Lower leg skin (tissue), 3 donors: ENCODE data around the gene AK1.

Source experiments
- POLR2A ChIP-seq, 2 donors: fragments of 450-650 bp; IDR thresholded peaks; one replicate each; pipeline ENCODE4 v1.6.1; 2016 to 2017; ENCODE audit warnings: antibody characterized with exemption in 2 of 2, mild to moderate bottlenecking in 1 of 2, moderate library complexity in 1 of 2
- TF ChIP-seq, protein P1 (sequence below), 3 donors: fragments of 450-650 bp; IDR thresholded peaks; one replicate each; pipeline ENCODE4 v1.5.1; 2016; ENCODE audit warnings: antibody characterized with exemption in 3 of 3, mild to moderate bottlenecking in 3 of 3, moderate library complexity in 2 of 3

DNA sequence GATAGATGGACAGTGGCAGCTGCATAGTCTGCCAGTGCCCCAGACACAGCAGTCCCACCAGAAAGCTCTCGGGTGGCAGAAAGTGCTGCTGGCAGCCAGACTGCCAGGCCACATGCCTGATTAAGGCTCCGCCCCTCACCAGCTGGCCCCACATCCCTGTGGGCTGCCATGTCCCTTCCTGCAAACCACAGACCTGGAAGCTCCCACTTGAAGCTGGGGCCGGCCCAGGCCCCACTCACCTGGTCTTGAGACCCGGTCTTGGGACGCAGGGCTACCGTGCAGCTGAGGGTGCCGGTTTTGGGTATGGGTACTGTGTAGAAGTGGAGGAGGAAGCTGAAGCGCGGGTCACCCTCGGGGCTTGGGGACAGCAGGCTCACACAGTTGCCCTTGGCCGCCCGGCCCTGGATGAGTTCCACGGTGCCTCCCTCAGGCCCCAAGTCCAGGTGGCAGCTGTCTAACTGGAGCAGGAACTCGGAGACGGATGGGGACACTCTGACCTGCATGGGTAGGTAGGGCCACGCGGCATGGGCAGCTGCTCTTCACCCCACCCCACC lies 59.5 kb downstream of the AK1 start:
- TF ChIP-seq, protein P1, sequence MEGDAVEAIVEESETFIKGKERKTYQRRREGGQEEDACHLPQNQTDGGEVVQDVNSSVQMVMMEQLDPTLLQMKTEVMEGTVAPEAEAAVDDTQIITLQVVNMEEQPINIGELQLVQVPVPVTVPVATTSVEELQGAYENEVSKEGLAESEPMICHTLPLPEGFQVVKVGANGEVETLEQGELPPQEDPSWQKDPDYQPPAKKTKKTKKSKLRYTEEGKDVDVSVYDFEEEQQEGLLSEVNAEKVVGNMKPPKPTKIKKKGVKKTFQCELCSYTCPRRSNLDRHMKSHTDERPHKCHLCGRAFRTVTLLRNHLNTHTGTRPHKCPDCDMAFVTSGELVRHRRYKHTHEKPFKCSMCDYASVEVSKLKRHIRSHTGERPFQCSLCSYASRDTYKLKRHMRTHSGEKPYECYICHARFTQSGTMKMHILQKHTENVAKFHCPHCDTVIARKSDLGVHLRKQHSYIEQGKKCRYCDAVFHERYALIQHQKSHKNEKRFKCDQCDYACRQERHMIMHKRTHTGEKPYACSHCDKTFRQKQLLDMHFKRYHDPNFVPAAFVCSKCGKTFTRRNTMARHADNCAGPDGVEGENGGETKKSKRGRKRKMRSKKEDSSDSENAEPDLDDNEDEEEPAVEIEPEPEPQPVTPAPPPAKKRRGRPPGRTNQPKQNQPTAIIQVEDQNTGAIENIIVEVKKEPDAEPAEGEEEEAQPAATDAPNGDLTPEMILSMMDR (IDR thresholded peaks at IDR 0.05): no peak
- no peak for TF ChIP-seq POLR2A (IDR thresholded peaks at IDR 0.05)
